ENCODE results near the gene PDLIM1. TPM values are rescaled to one million over a fixed set of nuclear protein-coding genes. Genes with fewer than 3 reads are reported as not detected.
"Not testable (repeated sequence)": the region's sequence is repeated elsewhere in the genome, so short reads cannot be mapped to it uniquely, and the experiment has no call there.

The PDLIM1 gene
- total RNA-seq, 1 donor from 2014 or later, result 1.4 TPM

GRCh38 chr10:95240096-95240495 is 50.7 kb downstream of the PDLIM1 start:
- DNase-seq, result not testable (repeated sequence)

- DNase-seq, result no peak
Measured at GRCh38 chr10:95237376-95238170, 53.2 kb downstream of the PDLIM1 start.

GRCh38 chr10:95236068-95236903 is 54.5 kb downstream of the PDLIM1 start:
- no peak for DNase-seq

- no peak for DNase-seq
Measured at GRCh38 chr10:95235676-95236067, 55.1 kb downstream of the PDLIM1 start.

GRCh38 chr10:95234951-95235350 is 55.9 kb downstream of the PDLIM1 start:
- no peak for DNase-seq

GRCh38 chr10:95233377-95234034 is 57.3 kb downstream of the PDLIM1 start:
- DNase-seq, result no peak

- DNase-seq, result peak; percentile 20
Measured at GRCh38 chr10:95230677-95231586, 59.9 kb downstream of the PDLIM1 start.

- no peak for DNase-seq
Measured at GRCh38 chr10:95229724-95230627, 60.8 kb downstream of the PDLIM1 start.

- DNase-seq, result not testable (repeated sequence)
Measured at GRCh38 chr10:95228934-95229723, 61.7 kb downstream of the PDLIM1 start.

- no peak for DNase-seq
Measured at GRCh38 chr10:95225136-95225535, 65.7 kb downstream of the PDLIM1 start.

- no peak for DNase-seq
Measured at GRCh38 chr10:95221124-95221523, 69.7 kb downstream of the PDLIM1 start.

GRCh38 chr10:95220539-95220938 is 70.3 kb downstream of the PDLIM1 start:
- no peak for DNase-seq

- DNase-seq, result no peak
Measured at GRCh38 chr10:95217476-95217875, 73.3 kb downstream of the PDLIM1 start.

- no peak for DNase-seq
Measured at GRCh38 chr10:95214793-95215192, 76.0 kb downstream of the PDLIM1 start.

- no peak for DNase-seq
Measured at GRCh38 chr10:95214369-95214768, 76.4 kb downstream of the PDLIM1 start.

GRCh38 chr10:95211606-95212279 is 79.1 kb downstream of the PDLIM1 start:
- DNase-seq, result no peak

GRCh38 chr10:95209509-95210127 is 81.2 kb downstream of the PDLIM1 start:
- no peak for DNase-seq

GRCh38 chr10:95208702-95209391 is 82.0 kb downstream of the PDLIM1 start:
- DNase-seq, result no peak
